H1 (cell line): ENCODE measurements around the gene MOB3B. TPM values are rescaled to one million over a fixed set of nuclear protein-coding genes. Genes with fewer than 3 reads are reported as not detected.
"Not testable (repeated sequence)": the region's sequence is repeated elsewhere in the genome, so short reads cannot be mapped to it uniquely, and the experiment has no call there.

Experiments used
- CTCF ChIA-PET: fragments of 300-600 bp; sonication (Branson Sonifier 250); formaldehyde crosslinking; loops from one replicate; lab custom pipeline; 2021; ENCODE audit not compliant: partially characterized antibody; lab: Charles Lee
- POLR2A ChIA-PET: fragments of 300-600 bp; sonication (Branson Sonifier 250); formaldehyde crosslinking; loops from one replicate; lab custom pipeline; 2021; ENCODE audit warnings: inconsistent platforms; ENCODE audit not compliant: partially characterized antibody; lab: Charles Lee
- DNase-seq, 2 experiments: peaks; one replicate each; pipeline versions ENCODE4 v3.0.0 to v3.0.0-alpha.2; 2010 to 2022; ENCODE audit warnings: low spot score in 2 of 2, low read depth in 1 of 2, mixed read lengths in 1 of 2
- FAIRE-seq: peaks from 2 replicates; lab custom pipeline; 2011; peaks lifted over from hg19 to GRCh38; lab: Jason Lieb, UNC
- H2AFZ ChIP-seq: 2 replicates; pipeline ENCODE4 v1.8.1; 2012; ENCODE audit warnings: low read length, inconsistent platforms
- H2AK5ac ChIP-seq: 2 replicates; pipeline ENCODE4 v1.6.1; 2013; ENCODE audit warnings: low read depth, low read length
- H2BK120ac ChIP-seq: replicated peaks from 2 replicates; pipeline ENCODE3; 2013; ENCODE audit warnings: low read depth, low read length, inconsistent platforms
- H2BK12ac ChIP-seq: 2 replicates; pipeline ENCODE4 v1.6.1; 2013; ENCODE audit warnings: low read depth, low read length
- H2BK15ac ChIP-seq: 2 replicates; pipeline ENCODE4 v1.6.1; 2013; ENCODE audit warnings: low read length
- H2BK20ac ChIP-seq: 2 replicates; pipeline ENCODE4 v1.6.1; 2013; ENCODE audit warnings: low read length
- H2BK5ac ChIP-seq: 2 replicates; pipeline ENCODE4 v1.6.1; 2013; ENCODE audit warnings: low read depth, low read length
- H3K14ac ChIP-seq: 2 replicates; pipeline ENCODE4 v1.6.1; 2013; ENCODE audit warnings: inconsistent platforms; ENCODE audit not compliant: insufficient read length
- H3K18ac ChIP-seq: 2 replicates; pipeline ENCODE4 v1.6.1; 2013; ENCODE audit warnings: low read length; ENCODE audit errors: extremely low read depth
- H3K23ac ChIP-seq: 2 replicates; pipeline ENCODE4 v1.6.1; 2013; ENCODE audit warnings: inconsistent platforms; ENCODE audit not compliant: insufficient read length
- H3K23me2 ChIP-seq: 2 replicates; pipeline ENCODE4 v1.6.1; 2013; ENCODE audit warnings: low read depth, low read length
- H3K27ac ChIP-seq: 2 replicates; pipeline ENCODE4 v1.6.1; 2011; ENCODE audit warnings: low read depth, low read length, inconsistent platforms
- H3K27me3 ChIP-seq, 4 experiments: replicated peaks in 1 of 4; 1 replicate in 1 of 4; 2 replicates in 3 of 4; pipeline versions ENCODE4 v1.6.1 to v1.8.1; 2011 to 2013; ENCODE audit warnings: low read length in 3 of 4, mild to moderate bottlenecking in 3 of 4, inconsistent platforms in 2 of 4, mixed read lengths in 2 of 4, moderate library complexity in 1 of 4; ENCODE audit not compliant: control insufficient read depth in 3 of 4, insufficient read depth in 3 of 4; ENCODE audit errors: extremely low read depth in 1 of 4
- H3K36me3 ChIP-seq, 4 experiments: 2 replicates each; pipeline versions ENCODE4 v1.6.1 to v1.8.1; 2011 to 2013; ENCODE audit warnings: mild to moderate bottlenecking in 4 of 4, low read length in 3 of 4, moderate library complexity in 2 of 4, control low read depth in 1 of 4, inconsistent platforms in 1 of 4; ENCODE audit not compliant: insufficient read depth in 4 of 4, control insufficient read depth in 2 of 4
- H3K4ac ChIP-seq: replicated peaks from 2 replicates; pipeline ENCODE3; 2013; ENCODE audit warnings: low read length, low read depth, mixed read lengths, inconsistent platforms; ENCODE audit not compliant: insufficient read length
- H3K4me1 ChIP-seq, 4 experiments: replicated peaks in 1 of 4; 1 replicate in 1 of 4; 2 replicates in 3 of 4; pipeline versions ENCODE4 v1.6.1 to v1.8.1; 2011 to 2013; ENCODE audit warnings: low read length in 3 of 4, inconsistent platforms in 2 of 4, mixed read lengths in 1 of 4; ENCODE audit not compliant: insufficient read depth in 4 of 4, control insufficient read depth in 3 of 4
- H3K4me2 ChIP-seq, 2 experiments: 2 replicates each; pipeline versions ENCODE4 v1.6.1 to v1.8.1; 2011 to 2013; ENCODE audit warnings: low read depth in 2 of 2, low read length in 2 of 2, control low read depth in 1 of 2, inconsistent platforms in 1 of 2, mild to moderate bottlenecking in 1 of 2; ENCODE audit not compliant: insufficient read depth in 1 of 2
- H3K4me3 ChIP-seq, 4 experiments: fragments of 200-600, 300-600 bp in 1 of 4; sonication (generic), shearing (Covaris generic), sonication (Bioruptor Twin) in 1 of 4; 2 replicates each; pipeline versions ENCODE4 v1.5.1 to v1.8.1; 2011 to 2016; ENCODE audit warnings: low read length in 4 of 4, low read depth in 3 of 4, control low read depth in 2 of 4, inconsistent platforms in 2 of 4, mild to moderate bottlenecking in 2 of 4, mixed read lengths in 1 of 4, moderate library complexity in 1 of 4; ENCODE audit not compliant: insufficient read depth in 2 of 4; ENCODE audit errors: extremely low read depth in 1 of 4
- H3K56ac ChIP-seq: replicated peaks from 2 replicates; pipeline ENCODE3; 2013; ENCODE audit warnings: low read depth, mild to moderate bottlenecking, mixed read lengths, low read length, inconsistent platforms; ENCODE audit not compliant: insufficient read length
- H3K79me1 ChIP-seq: 2 replicates; pipeline ENCODE4 v1.6.1; 2013; ENCODE audit warnings: low read depth, low read length, control low read depth
- H3K79me2 ChIP-seq, 2 experiments: 2 replicates each; pipeline versions ENCODE4 v1.6.1 to v1.8.1; 2012 to 2013; ENCODE audit warnings: low read length in 2 of 2, mild to moderate bottlenecking in 2 of 2, inconsistent platforms in 1 of 2; ENCODE audit not compliant: insufficient read depth in 2 of 2, control insufficient read depth in 1 of 2
- H3K9ac ChIP-seq, 4 experiments: replicated peaks in 1 of 4; 1 replicate in 1 of 4; 2 replicates in 3 of 4; pipeline versions ENCODE4 v1.6.1 to v1.8.1; 2011 to 2013; ENCODE audit warnings: low read depth in 3 of 4, low read length in 3 of 4, control low read depth in 2 of 4, mild to moderate bottlenecking in 2 of 4, moderate library complexity in 2 of 4, inconsistent platforms in 1 of 4; ENCODE audit errors: extremely low read depth in 1 of 4
- H3K9me3 ChIP-seq, 2 experiments: 2 replicates each; pipeline versions ENCODE4 v1.6.1 to v1.8.1; 2012 to 2013; ENCODE audit warnings: mild to moderate bottlenecking in 2 of 2, moderate library complexity in 2 of 2, control low read depth in 1 of 2, inconsistent platforms in 1 of 2, low read depth in 1 of 2, low read length in 1 of 2, mixed read lengths in 1 of 2; ENCODE audit not compliant: insufficient read depth in 2 of 2
- H4K20me1 ChIP-seq, 2 experiments: replicated peaks in 1 of 2; 2 replicates each; pipeline versions ENCODE3 to v1.8.1; 2011 to 2013; ENCODE audit warnings: inconsistent platforms in 2 of 2, low read length in 2 of 2, mild to moderate bottlenecking in 1 of 2; ENCODE audit not compliant: insufficient read depth in 2 of 2, control insufficient read depth in 1 of 2
- H4K5ac ChIP-seq: 2 replicates; pipeline ENCODE4 v1.6.1; 2013; ENCODE audit warnings: low read length, low read depth, mixed read lengths, inconsistent platforms; ENCODE audit not compliant: insufficient read length
- H4K8ac ChIP-seq: 2 replicates; pipeline ENCODE4 v1.8.0; 2013; ENCODE audit warnings: mild to moderate bottlenecking, moderate library complexity, low read length, inconsistent platforms; ENCODE audit not compliant: insufficient read depth; ENCODE audit errors: extremely low read depth
- H4K91ac ChIP-seq: replicated peaks from 2 replicates; pipeline ENCODE3; 2013; ENCODE audit warnings: low read length, mixed read lengths, inconsistent platforms; ENCODE audit not compliant: insufficient read length
- WGBS, 2 experiments: shearing (Covaris generic) in 1 of 2; methylation state at CpG; one replicate each; pipeline versions ENCODE4 v1.1.6 to v1.1.7; 2013 to 2015; ENCODE audit warnings: low lambda C conversion rate in 2 of 2, mixed read lengths in 2 of 2, inconsistent platforms in 1 of 2, low coverage in 1 of 2, missing lambda C conversion rate in 1 of 2; ENCODE audit not compliant: insufficient replicate concordance in 2 of 2, insufficient coverage in 1 of 2, insufficient read length in 1 of 2; ENCODE audit errors: extremely low coverage in 1 of 2, missing lambda C conversion rate in 1 of 2; 5-methylcytosine and 5-hydroxymethylcytosine counted together
- polyA plus RNA-seq, 7 experiments: library from polyadenylated mRNA; depleted of rRNA in 3 of 7; stranded (reverse) in 5 of 7; unstranded in 2 of 7; fragments of >200 nt in 5 of 7; fragments of 200-250 nt in 2 of 7; gene quantifications; 1 replicate in 5 of 7; 2 replicates in 1 of 7; 4 replicates in 1 of 7; pipeline versions ENCODE4 v1.2.1 to v1.2.3, GENCODE V29; 2011 to 2013; ENCODE audit warnings: missing spikeins in 2 of 7, mixed read lengths in 2 of 7
- total RNA-seq: library from RNA; stranded (reverse); fragmentation: NEBNext Ultra II Directional; extraction: Animal tissue kit (Norgen Biotek cat#: 25700); gene quantifications from 2 replicates; pipeline ENCODE4 v1.2.1, GENCODE V29; 2021

The MOB3B gene
- total and polyA plus RNA-seq, 2 of the 8 experiments (the other 6 are each of a cell fraction or from before 2014, with no cell fraction given) = 12.7 to 16.1 TPM

DNA sequence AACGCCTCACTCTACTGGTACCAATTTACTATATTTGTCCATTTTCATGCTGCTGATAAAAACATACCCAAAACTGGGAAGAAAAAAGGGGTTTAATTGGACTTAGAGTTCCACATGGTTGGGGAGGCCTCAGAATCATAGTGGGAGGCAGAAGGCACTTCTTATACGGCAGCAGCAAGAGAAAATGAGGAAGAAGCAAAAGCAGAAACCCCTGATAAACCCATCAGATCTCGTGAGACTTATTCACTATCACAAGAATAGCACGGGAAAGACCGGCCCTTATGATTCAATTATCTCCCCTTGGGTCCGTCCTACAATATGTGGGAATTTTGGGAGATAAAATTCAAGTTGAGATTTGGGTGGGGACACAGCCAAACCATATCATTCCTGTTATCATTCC is 63.1 kb downstream of the MOB3B start:
- H3K14ac ChIP-seq, H3K27me3 ChIP-seq, H3K27ac ChIP-seq, H3K4ac ChIP-seq, H3K79me1 ChIP-seq, FAIRE-seq, H4K91ac ChIP-seq, H4K20me1 ChIP-seq, H2BK20ac ChIP-seq, CTCF ChIA-PET, H3K9ac ChIP-seq, H2AK5ac ChIP-seq, H4K8ac ChIP-seq, H3K36me3 ChIP-seq, H3K23ac ChIP-seq, H2BK12ac ChIP-seq, H3K9me3 ChIP-seq, H3K56ac ChIP-seq, H3K23me2 ChIP-seq, H2BK120ac ChIP-seq, H3K4me2 ChIP-seq, H2AFZ ChIP-seq, H3K79me2 ChIP-seq, POLR2A ChIA-PET, H3K18ac ChIP-seq, H2BK5ac ChIP-seq, H2BK15ac ChIP-seq, DNase-seq, H3K4me3 ChIP-seq, H4K5ac ChIP-seq: not testable (repeated sequence)
- 91% methylated on average over 6 of the region's 6 CpGs; no CpG with 5 or more reads in 1 of the 2 experiments for WGBS, 2 experiments
- peaks cover 0 to 11% (median 3%) of the 10 kb centered on the region in 4 experiments; a peak in 3 of 7 replicates for H3K4me1 ChIP-seq

DNA sequence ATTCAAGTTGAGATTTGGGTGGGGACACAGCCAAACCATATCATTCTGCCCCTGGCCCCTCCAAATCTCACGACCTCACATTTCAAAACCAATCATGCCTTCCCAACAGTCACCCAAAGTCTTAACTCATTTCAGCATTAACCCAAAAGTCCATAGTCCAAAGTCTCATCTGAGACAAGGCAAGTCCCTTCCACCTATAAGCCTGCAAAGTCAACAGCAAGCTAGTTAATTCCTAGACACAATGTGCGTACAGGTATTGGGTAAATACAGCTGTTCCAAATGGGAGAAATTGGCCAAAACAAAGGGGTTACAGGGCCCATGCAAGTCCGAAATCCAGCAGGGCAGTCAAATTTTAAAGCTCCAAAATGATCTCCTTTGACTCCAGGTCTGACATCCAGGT is 64.7 kb downstream of the MOB3B start:
- POLR2A ChIA-PET, H2BK120ac ChIP-seq, H3K4me2 ChIP-seq, H2BK5ac ChIP-seq, H3K56ac ChIP-seq, H3K27ac ChIP-seq, H2BK20ac ChIP-seq, H2BK15ac ChIP-seq, H3K23me2 ChIP-seq, CTCF ChIA-PET, H3K4me3 ChIP-seq, H4K5ac ChIP-seq, H2BK12ac ChIP-seq, H3K14ac ChIP-seq, H4K91ac ChIP-seq, H4K20me1 ChIP-seq, H3K23ac ChIP-seq, H2AK5ac ChIP-seq, DNase-seq, H3K18ac ChIP-seq, H3K9me3 ChIP-seq, H3K36me3 ChIP-seq, H3K4me1 ChIP-seq, H4K8ac ChIP-seq, H2AFZ ChIP-seq, H3K79me1 ChIP-seq, FAIRE-seq, H3K79me2 ChIP-seq, H3K27me3 ChIP-seq, H3K9ac ChIP-seq, H3K4ac ChIP-seq: not testable (repeated sequence)
- 80% methylated on average over 3 of the region's 3 CpGs; no CpG with 5 or more reads in 1 of the 2 experiments for WGBS, 2 experiments
